SKM-1 treated with dmso at 0.1 percent for 144 hours (cell line): Measurements from ENCODE around the gene AK8.
"Not testable (repeated sequence)": the region's sequence is repeated elsewhere in the genome, so short reads cannot be mapped to it uniquely, and the experiment has no call there.

Experiments used
- DNase-seq: peaks from one replicate; lab custom pipeline; 2025; ENCODE audit not compliant: unreplicated experiment; lab: John Stamatoyannopoulos, UW

AK8 gene

DNA sequence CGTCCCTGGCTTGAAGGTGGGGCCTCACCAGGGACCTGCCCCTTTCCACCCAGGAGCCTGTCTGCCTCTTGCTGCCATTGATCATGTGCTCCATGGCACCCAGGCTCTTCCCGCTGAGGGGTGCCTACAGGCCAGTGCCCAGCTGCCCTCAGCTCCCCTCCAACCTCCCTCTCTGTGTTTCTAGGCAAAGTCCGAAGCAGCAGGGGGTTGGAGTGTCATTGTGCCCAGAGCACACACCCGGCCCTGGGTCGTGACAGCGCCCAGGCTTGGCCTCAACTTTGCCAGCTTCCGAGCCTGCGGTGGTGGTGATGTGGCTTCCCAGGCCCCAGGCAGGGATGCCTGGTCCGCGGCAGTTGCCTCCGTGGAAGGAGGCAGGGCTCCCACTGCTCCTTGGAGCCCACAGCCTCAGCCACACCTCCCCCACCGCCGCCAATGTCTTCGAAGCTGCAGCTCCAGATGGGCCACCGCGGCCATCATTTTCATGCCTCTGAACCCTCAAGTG is 155.5 kb downstream of the AK8 start:
- no peak for DNase-seq

DNA sequence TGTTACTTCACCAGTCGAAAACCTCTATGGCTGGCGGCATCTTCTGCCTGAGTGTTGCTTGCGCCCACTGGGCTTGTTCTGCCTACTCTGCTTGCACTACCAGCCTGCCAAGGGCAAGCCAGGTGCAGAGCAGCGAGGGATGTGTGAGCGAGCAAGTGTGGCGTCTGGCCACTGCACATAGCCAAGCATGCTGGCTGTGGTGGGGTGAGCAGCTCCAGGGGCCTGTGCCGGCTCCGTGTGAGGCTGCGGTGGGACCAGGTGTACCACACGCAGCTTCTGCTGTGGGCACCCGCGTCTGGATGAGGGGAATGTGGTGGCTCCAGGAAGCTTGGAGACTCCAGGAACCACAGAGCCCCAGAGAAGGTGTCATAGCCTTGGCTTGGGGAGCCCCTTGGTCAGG is 156.4 kb downstream of the AK8 start:
- DNase-seq = no peak

DNA sequence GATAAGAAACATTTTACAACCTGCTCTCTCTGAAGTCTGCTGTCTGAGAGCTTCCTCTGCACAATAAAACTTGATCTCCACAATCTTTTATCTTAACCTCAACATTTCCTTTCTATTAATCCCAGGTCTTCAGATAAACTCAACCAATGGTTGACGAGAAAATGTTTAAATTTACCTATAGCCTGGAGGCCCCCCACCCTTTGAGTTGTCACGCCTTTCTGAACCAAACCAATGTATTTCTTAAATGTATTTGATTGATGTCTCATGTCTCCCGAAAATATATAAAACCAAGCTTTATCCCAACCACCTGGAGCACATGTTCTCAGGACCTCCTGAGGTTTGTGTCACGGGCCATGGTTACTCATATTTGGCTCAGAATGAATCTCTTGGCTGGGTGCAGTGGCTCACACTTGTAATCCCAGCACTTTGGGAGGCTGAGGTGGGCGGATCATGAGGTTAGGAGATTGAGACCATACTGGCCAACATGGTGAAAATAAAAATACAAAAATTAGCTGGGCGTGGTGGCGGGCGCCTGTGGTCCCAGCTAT is 159.6 kb downstream of the AK8 start:
- DNase-seq = not testable (repeated sequence)

DNA sequence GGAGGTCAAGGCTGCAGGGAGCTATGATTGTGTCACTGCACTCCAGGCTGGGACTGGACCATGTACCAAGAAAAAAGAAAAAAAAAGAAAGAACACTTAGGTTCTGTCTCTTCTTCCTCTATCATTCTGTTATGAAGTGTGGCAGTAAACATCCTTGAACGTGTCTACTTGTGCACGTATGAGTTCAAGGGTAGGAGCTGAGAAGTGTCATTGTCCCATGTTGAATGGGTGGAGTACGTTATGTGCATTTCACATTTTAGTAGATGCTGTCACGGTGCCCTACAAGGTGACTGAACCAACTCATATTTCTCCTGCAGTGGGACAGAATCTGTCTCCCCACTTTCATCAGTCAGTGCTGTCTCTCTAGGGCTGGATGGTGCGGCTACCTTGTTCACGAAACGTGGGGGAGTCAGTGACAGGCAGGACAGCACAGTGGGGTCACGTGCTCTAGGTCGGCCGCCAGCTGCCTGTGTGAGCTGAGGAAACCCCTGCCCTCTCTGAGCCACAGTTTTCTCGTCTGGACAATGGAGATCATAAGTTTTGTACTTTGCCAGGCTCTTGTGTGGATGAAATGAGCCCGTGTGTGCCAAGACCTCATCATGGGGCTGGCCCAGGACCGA is 160.6 kb downstream of the AK8 start:
- no peak for DNase-seq

DNA sequence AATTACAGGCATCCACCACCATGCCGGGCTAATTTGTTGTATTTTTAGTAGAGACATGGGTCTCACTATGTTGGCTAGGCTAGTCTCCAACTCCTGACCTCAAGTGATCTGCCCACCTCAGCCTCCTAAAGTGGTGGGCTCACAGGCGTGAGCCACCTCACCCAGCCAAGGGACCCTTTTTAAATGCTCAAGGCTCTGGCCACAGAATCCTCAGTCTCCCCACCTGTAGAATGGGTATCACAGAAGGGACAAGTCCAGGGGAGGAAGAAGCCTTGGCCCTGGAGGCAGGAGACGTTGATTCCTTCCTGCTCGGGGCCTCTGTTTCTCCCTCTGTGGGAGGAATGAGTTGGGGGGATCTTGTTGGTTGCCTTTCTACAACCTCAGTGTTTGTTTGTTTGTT is 162.1 kb downstream of the AK8 start:
- DNase-seq = no peak

DNA sequence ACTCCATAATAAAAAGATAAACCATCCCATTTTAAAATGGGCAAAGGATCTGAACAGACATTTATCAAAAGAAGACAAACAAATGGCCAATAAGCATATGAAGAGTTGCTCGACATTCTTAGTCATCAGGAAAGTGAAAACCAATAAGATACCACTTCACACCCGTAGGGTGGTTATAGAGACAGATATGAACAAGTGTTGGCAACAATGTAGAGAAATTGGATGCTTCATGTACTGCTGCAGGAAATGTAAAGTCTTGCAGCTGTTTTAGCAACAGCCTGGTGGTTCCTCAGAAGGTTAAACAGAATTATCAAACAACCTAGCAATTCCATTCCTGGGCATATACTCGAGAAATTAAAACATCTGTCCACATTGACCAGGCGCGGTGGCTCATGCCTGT is 165.3 kb downstream of the AK8 start:
- DNase-seq = no peak

DNA sequence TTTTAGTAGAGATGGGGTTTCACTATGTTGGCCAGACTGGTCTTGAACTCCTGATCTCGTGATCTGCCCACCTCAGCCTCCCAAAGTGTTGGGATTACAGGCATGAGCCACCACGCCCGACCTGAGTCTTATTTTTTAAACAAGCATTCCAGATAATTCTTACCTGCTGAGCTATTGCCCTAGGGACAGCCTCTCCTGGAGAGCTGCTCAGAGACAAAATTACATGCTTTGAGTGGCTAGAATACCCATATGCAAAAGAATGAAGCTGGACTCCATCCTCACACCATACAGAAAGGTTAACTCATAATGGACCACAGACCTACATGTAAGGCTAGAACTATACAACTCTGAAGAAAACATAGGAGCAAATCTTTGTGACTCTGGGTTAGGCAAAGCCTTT is 166.2 kb downstream of the AK8 start:
- DNase-seq = no peak

DNA sequence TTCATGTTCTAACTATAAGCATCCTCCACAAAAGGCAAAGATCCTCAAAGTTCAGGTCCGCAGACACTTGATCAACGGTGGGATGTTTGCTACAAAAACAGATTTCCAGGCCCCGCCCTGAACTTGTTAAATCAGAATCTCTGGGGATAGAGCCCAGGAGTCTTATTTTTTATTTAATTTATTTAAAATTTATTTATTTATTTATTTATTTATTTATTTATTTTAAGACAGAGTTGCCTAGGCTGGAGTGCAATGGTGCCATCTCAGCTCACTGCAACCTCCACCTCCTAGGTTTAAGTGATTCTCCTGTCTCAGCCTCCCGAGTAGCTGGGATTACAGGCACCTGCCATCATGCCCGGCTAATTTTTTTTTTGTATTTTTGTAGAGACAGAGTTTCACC is 166.9 kb downstream of the AK8 start:
- not testable (repeated sequence) for DNase-seq

DNA sequence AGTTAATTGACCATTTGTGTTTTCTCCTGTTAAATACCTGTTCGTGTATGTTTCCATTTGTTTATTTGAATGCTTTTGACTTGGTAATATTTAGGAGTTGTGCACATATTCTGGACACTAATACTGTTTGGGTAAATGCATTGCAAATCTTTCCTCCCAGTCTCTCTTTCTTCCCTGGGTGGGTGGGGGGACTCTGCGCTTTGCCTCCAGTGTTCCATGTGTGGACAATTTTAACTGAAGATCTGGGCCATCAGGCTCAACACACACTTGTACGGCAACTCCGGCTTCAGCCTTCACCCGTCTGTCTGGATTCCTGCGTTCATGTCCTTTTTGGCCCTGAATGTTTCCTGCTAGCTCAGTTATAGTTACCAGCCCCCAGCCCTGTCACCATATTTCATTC is 167.8 kb downstream of the AK8 start:
- DNase-seq = no peak

DNA sequence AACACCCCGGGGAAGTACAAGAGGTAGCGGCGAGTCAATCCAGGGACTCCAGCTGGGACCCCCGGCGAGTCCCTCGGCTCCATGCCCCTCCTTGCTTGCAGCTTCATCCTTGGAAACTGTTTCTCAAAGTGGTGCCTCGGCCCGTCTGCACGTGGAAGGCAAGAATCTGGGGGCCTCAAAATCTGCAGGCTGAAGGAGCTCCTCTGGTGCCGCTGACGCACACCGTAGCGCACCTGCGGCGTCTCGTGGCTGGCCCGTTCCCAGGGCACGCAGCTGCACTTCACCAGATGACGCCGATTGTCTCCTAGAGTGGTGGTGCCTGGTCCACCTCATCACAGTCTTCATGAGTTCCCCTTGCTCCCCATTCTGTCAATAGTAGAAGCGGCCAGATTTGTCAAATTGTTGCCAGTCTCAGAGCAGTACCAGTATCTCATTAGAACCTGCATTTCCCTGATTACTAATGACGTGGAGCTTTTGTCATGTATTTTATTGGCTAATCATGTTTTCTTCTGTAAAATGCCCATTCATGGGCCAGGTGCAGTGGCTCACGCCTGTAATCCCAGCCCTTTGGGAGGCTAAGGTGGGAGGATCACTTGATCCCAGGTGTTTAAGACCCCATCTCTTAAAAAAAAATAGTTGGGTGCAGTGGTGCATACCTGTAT is 169.2 kb downstream of the AK8 start:
- no peak for DNase-seq

DNA sequence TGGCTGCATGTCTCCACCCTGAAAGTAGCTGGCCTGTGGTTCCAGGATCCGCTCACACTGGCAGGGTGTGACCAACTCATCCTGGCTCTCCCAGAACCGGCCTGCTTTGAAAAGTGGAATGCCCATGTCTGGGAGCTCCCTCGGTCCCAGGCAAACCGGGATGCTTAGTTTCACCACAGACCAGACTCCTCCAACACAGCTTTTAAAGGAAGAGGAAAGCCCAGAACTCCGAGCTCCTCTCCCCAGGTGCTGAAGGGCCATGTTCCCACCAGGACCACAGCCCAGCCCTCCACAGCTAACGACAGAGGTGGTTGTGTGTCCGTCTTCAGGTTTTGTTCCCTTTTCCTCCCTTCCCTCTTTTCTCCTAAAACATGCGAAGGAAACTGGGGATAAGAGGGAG is 169.8 kb downstream of the AK8 start:
- no peak for DNase-seq

DNA sequence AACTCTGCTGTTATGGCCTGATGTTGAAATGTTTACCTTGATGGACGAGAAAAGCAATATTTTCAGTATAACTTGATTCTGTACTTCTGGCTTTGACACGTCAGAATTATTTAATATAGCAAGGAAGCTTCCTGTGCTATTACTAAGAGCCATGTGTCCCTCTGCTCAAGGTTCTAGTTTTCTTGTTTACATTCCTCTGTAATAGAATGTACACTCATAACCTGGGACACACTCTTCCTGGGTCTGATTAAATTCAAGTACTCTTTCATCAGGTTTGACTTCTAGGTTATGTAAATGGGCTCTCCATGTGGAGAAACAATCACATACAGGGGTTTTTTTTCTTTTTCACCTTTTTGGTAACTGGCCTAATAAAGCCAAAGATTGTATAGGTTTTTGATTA is 174.7 kb downstream of the AK8 start:
- DNase-seq = no peak

DNA sequence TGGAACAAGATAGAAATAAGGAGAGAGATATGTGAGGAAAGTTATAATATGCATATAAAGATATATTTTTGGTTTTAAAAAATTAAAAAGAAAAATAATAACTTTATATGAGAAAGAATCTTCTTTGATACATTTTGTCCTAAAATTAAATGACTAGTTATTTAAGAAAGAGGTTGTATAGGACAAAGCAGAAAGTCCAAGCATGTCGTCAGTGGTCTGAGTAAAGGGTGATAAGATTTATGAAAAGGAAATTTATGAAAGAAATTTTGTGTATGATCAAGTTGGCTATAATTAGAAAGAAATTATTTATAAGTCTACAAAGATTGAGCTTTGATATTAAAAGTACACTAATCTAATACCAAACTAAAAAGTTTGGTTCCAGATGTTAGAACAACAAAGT is 175.8 kb downstream of the AK8 start:
- DNase-seq = no peak

DNA sequence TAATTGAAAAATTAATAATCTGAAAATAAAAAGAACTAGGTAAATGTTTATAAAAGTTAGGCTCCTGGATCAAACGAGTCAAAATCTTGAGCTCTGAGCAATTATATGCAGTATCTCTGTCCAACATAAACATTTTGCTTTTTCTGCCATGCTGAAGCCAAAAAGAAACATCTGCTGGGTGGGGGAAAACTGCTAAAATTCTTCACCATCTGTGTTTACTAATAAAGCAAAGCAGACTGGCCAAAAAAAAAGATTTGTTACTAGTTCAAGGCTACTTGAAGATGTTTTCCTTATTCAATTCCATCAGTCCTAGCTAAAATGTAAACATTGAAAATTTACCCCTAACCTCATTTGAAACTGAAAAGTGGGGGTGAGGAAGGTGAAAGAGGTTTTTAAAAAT is 178.1 kb downstream of the AK8 start:
- no peak for DNase-seq

DNA sequence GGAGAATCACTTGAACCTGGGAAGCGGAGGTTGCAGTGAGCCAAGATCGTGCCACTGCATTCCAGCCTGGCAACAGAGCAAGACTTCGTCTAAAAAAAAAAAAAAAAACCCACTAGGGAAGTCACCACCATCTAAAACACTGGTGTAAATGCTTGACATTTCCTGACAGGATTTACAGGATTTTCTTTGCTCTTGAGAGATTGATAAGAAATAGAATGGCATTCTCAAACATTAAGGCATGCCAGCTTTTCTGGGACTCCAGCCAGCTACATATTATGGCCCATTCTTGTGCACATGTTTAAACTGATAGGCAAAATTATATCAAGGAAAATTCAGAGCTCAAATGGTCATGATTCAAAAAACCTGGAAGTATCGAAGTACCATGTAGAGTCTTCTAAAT is 179.1 kb downstream of the AK8 start:
- no peak for DNase-seq

DNA sequence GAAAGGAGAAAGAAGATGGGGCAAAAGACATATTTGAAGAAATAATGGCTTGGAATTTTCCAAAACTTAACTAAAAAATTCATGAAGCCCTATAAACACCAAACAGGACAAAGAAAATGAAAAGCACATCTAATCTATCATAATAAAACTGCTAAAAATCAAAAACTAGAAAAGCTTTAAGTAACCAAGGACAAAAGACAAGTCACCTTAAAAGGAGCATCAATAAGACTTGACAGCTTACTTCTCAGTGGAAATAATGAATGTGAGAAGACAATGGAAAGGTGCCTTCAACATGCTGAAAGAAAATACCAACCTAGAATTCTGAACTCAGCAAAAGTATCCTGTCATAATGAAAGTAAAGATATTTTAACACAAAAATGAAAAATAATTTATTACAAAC is 180.9 kb downstream of the AK8 start:
- no peak for DNase-seq

DNA sequence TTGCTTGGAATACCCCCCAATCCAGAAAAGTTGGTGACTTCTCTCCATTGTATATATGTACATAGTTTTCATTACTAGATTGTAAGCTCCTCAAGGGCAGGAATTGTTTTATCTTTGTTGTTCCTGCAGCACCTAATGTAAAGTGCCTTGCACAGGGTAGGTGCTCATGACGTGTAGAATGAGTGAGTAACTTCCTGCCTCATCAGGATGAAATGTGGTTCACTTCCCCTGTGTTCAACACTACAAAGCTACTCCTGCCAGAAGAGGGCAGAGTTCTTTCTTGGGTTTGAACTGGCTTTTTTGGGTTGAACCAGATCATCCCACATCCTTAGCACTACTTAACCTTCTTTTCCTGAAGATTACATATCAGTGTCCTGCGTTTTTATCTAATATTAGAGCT is 183.9 kb downstream of the AK8 start:
- DNase-seq = peak; percentile 32

DNA sequence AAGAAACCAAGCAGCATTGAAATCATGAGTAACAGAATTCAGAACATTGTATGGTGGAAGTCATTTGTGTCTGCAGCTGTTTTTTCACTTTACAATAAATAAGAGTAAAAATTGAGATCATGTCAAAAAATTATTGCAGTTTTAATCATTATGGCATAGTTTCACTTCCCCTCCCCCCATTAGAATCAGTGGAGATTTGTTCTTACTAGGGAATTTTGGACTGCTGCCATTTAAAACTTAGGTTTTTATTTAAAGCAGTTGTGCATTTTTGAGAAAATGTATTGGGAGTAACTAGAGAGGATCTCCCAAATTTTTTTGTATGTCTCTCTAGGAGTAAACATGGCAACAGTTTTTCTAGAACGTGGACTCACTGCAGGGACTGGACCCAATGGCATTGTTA is 187.4 kb downstream of the AK8 start:
- no peak for DNase-seq

DNA sequence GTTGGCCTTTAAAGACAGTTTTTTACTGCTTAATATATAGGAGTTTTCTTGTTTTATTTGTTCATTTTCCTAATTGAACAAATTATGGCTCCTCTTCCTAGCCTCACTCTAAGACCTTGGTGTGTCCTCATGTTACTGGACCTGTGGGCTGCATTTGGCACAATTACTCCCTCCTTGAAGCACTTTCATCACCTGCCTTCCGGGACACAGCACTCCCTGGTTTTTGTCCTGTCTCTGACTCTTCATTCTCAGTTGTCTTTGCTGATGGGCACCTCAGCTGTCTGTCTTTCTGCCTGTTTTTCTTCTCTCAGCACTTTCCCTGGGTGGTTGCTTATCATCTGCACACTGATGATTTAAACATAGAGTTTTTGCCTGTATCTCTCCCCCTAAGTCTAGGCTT is 194.2 kb downstream of the AK8 start:
- DNase-seq = no peak

DNA sequence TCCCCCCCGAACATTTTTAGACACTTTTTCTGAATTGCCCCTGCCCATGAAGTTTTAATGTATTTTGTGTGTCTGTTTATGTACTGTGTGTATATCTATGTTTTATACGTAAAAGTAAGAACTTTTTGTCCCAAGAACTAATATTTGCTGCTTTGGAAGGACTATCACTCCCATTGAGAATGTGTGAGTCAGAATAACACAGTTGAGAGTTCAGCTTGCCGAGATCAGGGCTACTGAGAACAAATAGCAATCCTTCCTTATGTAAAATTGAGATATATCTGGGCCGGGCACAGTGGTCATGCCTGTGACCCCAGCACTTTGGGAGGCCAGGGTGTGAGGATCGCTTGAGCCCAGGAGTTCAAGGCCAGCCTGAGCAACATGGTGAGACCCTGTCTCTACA is 196.5 kb downstream of the AK8 start:
- DNase-seq = no peak

DNA sequence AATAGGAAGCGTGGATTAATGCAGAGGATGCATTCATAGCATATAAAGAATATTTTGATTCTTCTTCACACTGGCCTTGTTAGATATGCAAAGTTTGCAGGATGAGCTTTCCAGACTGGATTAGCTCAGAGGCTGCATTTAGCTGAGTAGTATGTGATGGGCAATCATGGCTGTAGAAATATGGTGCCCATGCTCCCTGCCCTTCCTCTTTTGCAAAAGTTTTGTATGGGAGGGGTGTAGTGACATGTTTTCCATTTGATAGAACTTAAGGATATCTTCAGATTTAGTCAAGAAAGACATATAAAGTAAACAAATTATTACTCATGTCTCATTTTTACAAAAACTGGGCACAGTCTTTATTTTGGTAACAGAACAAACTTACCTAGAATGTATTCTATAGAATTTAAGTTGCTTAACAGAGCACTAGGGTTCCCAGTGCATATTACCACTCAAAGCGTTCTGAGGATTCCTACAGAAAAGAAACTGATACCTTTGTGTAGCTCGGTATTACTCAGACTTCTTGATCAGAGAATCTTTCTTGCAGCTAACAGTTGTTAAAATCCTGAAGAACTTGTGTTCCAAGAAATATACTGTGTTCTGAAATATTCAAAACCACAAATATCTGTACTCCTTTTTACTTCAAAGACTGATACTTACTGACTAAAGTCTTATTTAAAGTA is 198.0 kb downstream of the AK8 start:
- no peak for DNase-seq

DNA sequence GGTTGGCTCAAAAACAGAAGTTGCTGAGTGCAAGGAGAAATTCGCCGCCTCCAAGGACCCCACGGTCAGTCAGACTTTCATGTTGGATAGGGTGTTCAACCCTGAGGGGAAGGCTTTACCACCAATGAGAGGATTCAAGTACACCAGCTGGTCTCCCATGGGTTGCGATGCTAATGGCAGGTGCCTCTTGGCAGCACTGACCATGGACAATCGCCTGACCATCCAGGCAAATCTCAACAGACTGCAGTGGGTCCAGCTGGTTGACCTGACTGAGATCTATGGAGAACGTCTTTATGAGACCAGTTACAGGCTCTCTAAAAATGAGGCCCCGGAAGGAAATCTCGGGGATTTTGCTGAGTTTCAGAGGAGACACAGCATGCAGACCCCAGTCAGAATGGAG is 200.1 kb downstream of the AK8 start:
- no peak for DNase-seq
